PFSK-1 (cell line): Measurements from ENCODE around the gene IRX3.

Experiments used
- FOXP2 ChIP-seq: optimal IDR thresholded peaks from 2 replicates; pipeline ENCODE3; 2011; ENCODE audit warnings: borderline replicate concordance, control low read depth, inconsistent platforms; ENCODE audit not compliant: insufficient read depth; ENCODE audit errors: extremely low read length, extremely low read depth
- POLR2AphosphoS5 ChIP-seq: IDR thresholded peaks from 2 replicates; pipeline ENCODE4 v1.6.1; 2012; ENCODE audit warnings: low read depth, mild to moderate bottlenecking, control low read depth, low read length, moderate library complexity
- SIN3A ChIP-seq: IDR thresholded peaks from 2 replicates; pipeline ENCODE4 v1.6.1; 2012; ENCODE audit warnings: mild to moderate bottlenecking, low read length, moderate library complexity, borderline replicate concordance; ENCODE audit not compliant: insufficient read depth
- TAF1 ChIP-seq: IDR thresholded peaks from 2 replicates; pipeline ENCODE4 v1.6.1; 2012; ENCODE audit warnings: low read length, control low read depth, borderline replicate concordance; ENCODE audit not compliant: insufficient read depth
- TF ChIP-seq, protein P1 (sequence below), 2 experiments: IDR thresholded peaks; 2 replicates each; pipeline versions ENCODE4 v1.6.1 to v1.8.0; 2011 to 2012; ENCODE audit warnings: low read depth in 2 of 2, low read length in 2 of 2, control low read depth in 1 of 2, inconsistent platforms in 1 of 2, mild to moderate bottlenecking in 1 of 2, moderate library complexity in 1 of 2; ENCODE audit not compliant: insufficient read depth in 1 of 2

IRX3 gene

DNA sequence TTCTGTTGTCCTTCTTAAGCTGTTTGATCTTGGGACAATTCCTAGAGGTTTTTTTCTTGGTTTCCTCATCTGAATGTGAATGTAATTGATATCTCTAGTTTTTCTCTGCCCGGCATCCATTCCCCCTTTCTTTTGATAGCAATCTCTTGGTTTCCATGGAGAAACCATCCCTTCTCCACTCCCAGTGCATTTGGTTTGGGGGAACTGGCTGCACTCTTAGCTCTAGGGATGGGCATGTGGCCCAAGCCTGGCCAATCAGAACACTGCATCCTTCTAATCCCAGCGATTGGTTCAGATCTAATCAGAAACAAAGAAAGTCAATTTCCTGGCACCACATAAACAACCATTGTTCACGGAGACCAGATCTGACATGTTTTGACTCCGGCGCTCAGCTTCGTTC lies 45.1 kb downstream of the IRX3 start:
- TF ChIP-seq, protein P1, sequence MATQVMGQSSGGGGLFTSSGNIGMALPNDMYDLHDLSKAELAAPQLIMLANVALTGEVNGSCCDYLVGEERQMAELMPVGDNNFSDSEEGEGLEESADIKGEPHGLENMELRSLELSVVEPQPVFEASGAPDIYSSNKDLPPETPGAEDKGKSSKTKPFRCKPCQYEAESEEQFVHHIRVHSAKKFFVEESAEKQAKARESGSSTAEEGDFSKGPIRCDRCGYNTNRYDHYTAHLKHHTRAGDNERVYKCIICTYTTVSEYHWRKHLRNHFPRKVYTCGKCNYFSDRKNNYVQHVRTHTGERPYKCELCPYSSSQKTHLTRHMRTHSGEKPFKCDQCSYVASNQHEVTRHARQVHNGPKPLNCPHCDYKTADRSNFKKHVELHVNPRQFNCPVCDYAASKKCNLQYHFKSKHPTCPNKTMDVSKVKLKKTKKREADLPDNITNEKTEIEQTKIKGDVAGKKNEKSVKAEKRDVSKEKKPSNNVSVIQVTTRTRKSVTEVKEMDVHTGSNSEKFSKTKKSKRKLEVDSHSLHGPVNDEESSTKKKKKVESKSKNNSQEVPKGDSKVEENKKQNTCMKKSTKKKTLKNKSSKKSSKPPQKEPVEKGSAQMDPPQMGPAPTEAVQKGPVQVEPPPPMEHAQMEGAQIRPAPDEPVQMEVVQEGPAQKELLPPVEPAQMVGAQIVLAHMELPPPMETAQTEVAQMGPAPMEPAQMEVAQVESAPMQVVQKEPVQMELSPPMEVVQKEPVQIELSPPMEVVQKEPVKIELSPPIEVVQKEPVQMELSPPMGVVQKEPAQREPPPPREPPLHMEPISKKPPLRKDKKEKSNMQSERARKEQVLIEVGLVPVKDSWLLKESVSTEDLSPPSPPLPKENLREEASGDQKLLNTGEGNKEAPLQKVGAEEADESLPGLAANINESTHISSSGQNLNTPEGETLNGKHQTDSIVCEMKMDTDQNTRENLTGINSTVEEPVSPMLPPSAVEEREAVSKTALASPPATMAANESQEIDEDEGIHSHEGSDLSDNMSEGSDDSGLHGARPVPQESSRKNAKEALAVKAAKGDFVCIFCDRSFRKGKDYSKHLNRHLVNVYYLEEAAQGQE (IDR thresholded peaks at IDR 0.05; ENCODE audit: insufficient read depth in 1 of 2, low read depth in 2 of 2, low read length in 2 of 2): no peak
- TF ChIP-seq FOXP2: no peak
- TF ChIP-seq TAF1: no peak

DNA sequence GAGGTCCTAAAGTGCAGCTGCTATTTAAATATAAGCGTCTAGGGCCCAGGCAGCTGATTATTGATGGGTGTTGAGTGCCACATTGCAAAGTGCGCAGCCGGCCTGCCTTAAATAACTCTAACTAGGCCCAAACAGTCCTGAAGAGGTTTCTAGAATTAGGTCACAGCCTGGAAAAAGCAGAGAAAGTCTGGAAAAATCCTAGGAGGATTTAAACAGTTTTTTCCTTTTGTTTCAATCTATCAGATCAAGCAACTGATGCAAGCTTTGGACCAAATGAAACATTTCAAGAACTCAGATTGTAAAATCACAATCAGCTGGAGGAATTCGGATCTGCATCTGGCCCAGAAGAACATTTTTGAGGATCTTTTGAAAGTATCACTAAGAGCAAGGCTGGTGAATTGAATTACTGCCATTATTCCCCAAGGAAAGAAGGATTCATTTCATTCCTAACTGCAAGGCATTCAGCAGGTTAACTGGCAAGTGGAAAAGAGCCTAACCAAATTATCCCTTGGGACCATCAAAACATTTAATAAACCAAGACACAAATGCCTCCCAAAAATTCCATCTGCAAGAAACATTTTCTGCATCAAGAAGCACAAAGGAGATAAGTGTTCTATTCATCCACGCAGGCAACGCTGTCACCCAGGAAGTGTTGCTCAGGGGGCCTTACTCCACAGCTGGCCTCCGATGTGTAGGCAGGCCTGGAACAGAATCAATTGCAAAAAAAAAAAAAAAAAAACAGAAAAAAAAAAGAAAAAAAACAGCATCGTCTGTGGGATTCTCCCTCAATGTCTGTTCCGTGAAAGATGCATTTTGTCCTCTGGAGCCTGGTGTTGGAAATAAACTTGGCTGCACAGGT lies 46.1 kb downstream of the IRX3 start:
- TF ChIP-seq FOXP2 (no peak), SIN3A (no peak), TAF1 (no peak), POLR2AphosphoS5 (no peak)
- TF ChIP-seq, protein P1 (IDR thresholded peaks at IDR 0.05; ENCODE audit: insufficient read depth in 1 of 2, low read depth in 2 of 2, low read length in 2 of 2): no peak

DNA sequence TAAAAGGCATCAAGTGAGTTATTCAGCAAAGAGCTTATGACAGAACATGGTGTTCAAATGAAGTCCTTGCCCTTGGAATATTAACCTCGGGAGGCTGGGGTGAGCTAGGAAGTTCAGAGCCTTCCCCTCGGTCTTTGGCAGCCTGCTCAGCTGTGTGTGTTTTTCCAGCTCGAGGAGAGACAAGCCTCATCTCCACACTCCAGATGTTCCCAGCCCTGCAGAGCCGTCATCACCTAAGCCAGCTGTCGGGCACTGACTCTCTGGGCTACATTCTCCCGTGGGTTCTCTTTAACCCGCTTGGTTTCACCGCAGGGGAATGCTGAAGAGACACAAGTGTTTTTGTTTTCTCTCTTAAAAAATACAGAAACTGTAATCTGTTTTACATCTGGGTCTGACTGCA lies 47.1 kb downstream of the IRX3 start:
- TF ChIP-seq FOXP2 (no peak), TAF1 (no peak), SIN3A (no peak), POLR2AphosphoS5 (no peak)
- TF ChIP-seq, protein P1 (IDR thresholded peaks at IDR 0.05; ENCODE audit: insufficient read depth in 1 of 2, low read depth in 2 of 2, low read length in 2 of 2): no peak

DNA sequence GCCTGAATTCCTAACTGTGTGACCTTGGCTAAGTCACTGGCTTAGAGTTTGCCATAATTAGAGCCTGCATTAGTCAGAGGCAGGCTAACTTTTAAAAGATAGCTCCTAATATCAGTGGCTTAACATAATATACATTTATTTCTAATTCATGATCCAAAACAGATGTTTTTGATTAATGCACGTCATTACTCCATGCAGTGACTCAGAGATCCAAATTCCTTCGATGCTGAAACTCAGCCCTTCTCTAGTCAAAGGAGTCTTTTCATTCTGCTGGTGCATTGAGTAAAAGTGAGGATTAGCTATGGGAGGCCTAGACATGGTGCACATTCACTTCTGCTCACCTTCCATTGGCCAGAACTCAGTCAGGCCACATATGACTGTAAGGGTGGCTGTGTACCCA lies 49.8 kb downstream of the IRX3 start:
- TF ChIP-seq SIN3A: no peak
- no peak for TF ChIP-seq POLR2AphosphoS5

DNA sequence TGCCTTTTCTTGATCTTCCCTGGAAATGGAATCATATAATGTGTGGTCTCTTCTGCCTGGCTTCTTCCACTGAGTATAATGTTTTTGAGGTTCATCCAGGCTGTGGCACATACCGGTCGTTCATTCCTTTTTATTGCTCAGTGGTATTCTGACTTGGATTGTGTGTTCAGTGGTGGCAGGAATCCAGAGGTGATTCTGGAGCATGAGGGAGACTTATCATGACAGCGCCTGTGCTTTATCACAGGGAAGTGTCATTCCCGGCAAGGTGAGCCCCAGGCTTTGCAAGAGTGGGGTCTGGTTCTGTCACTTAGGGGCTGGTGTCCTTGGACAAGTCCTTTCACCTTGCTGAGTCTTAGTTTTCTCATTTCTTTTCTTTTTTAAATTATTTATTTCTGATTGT lies 53.0 kb downstream of the IRX3 start:
- no peak for TF ChIP-seq FOXP2
- TF ChIP-seq SIN3A: no peak
- no peak for TF ChIP-seq TAF1
- no peak for TF ChIP-seq POLR2AphosphoS5
- TF ChIP-seq, protein P1 (IDR thresholded peaks at IDR 0.05; ENCODE audit: insufficient read depth in 1 of 2, low read depth in 2 of 2, low read length in 2 of 2): no peak
